ENCODE measurements around the gene PTPRM.
A peak's percentile ranks its signal among the peaks of the same experiment; 100 is the strongest.

Gene PTPRM

GRCh38 chr18:8065284-8065683 lies 498.2 kb downstream of the PTPRM start:
- DNase-seq = no peak

- no peak for DNase-seq
Observed at GRCh38 chr18:8065773-8066172, 498.7 kb downstream of the PTPRM start.

GRCh38 chr18:8069708-8070107 lies 502.6 kb downstream of the PTPRM start:
- DNase-seq = no peak

- no peak for DNase-seq
Observed at GRCh38 chr18:8073167-8073566, 506.1 kb downstream of the PTPRM start.

GRCh38 chr18:8080092-8080491 lies 513.0 kb downstream of the PTPRM start:
- no peak for DNase-seq

- DNase-seq = peak; percentile 70 to 86
Observed at GRCh38 chr18:8081267-8081666, 514.2 kb downstream of the PTPRM start.

GRCh38 chr18:8081872-8082553 lies 514.9 kb downstream of the PTPRM start:
- DNase-seq = peak in 1 of 2 experiments; percentile 30

- peak; percentile 27 to 65 for DNase-seq
Observed at GRCh38 chr18:8084160-8084559, 517.0 kb downstream of the PTPRM start.

- DNase-seq = no peak
Observed at GRCh38 chr18:8088626-8089025, 521.5 kb downstream of the PTPRM start.

GRCh38 chr18:8091035-8091434 lies 523.9 kb downstream of the PTPRM start:
- DNase-seq = no peak

- DNase-seq = no peak
Observed at GRCh38 chr18:8095947-8096570, 528.9 kb downstream of the PTPRM start.

- no peak for DNase-seq
Observed at GRCh38 chr18:8097399-8097798, 530.3 kb downstream of the PTPRM start.

- DNase-seq = no peak
Observed at GRCh38 chr18:8097927-8098326, 530.8 kb downstream of the PTPRM start.

- no peak for DNase-seq
Observed at GRCh38 chr18:8106603-8107002, 539.5 kb downstream of the PTPRM start.

- DNase-seq = no peak
Observed at GRCh38 chr18:8107426-8107825, 540.3 kb downstream of the PTPRM start.

- no peak for DNase-seq
Observed at GRCh38 chr18:8114480-8114879, 547.4 kb downstream of the PTPRM start.

- DNase-seq = no peak
Observed at GRCh38 chr18:8116341-8117005, 549.4 kb downstream of the PTPRM start.

- no peak for DNase-seq
Observed at GRCh38 chr18:8117006-8117371, 549.9 kb downstream of the PTPRM start.

GRCh38 chr18:8121101-8121500 lies 554.0 kb downstream of the PTPRM start:
- DNase-seq = no peak

GRCh38 chr18:8121942-8122480 lies 554.9 kb downstream of the PTPRM start:
- DNase-seq = no peak

GRCh38 chr18:8124232-8125146 lies 557.4 kb downstream of the PTPRM start:
- no peak for DNase-seq

GRCh38 chr18:8130096-8130495 lies 563.0 kb downstream of the PTPRM start:
- DNase-seq = no peak

GRCh38 chr18:8133032-8133431 lies 565.9 kb downstream of the PTPRM start:
- no peak for DNase-seq

Measured in NCI-H524 (cell line).